Measurements from ENCODE around the gene C2CD2. TPM values are rescaled to one million over a fixed set of nuclear protein-coding genes. Genes with fewer than 3 reads are reported as not detected.

Gene C2CD2
- total RNA-seq, 4 donors from 2014 or later: 35.9 to 43.8 (median 38.9) TPM

GRCh38 chr21:41890355-41890754 lies 63.5 kb downstream of the C2CD2 start:
- H3K9me3 ChIP-seq: no peaks in the 10 kb centered on the region
- peaks cover 25% of the 10 kb centered on the region for H3K36me3 ChIP-seq
- WGBS: 61% methylated on average over 6 of the region's 6 CpGs
- H3K4me3 ChIP-seq: no peak overlapping the region
- TF ChIP-seq POLR2AphosphoS5 (IDR thresholded peaks at IDR 0.05): no peak
- no peak for DNase-seq (ENCODE audit: low spot score in 2 of 2)
- H3K27ac ChIP-seq: no peak overlapping the region
- H3K4me1 ChIP-seq: no peaks in the 10 kb centered on the region
- no peaks in the 10 kb centered on the region for H3K27me3 ChIP-seq

DNA sequence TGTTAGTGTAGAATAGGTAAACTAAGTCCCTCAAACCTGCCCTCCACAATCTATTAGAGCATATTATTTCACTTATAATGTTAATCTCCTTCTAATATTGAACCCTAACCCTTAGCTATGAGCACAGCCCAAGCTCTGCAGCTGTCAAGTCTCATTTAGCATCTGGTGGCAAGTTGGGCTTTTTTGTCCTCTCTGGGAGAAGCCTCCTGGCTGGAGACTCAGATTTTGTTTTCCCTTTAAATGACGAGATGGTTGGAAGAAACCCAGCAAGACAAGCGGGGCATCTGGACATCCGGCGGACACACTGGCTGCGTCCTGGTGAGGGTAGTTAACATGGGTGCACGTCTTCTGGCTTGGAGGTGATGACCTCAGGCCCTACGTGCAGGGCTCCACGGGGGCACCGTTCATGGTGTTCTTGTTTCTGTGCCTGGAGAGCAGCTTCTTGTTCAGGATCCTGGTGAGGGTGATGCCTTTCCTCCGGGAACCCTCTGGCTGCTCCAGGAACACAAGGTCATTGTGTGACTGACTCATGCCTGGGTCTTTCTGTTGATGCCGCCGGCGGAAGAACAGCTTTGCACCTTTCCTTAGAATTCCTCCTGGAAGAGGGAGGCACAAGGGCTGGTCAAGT lies 65.0 kb downstream of the C2CD2 start:
- TF ChIP-seq POLR2AphosphoS5 (IDR thresholded peaks at IDR 0.05) (no peak), POLR2A (IDR thresholded peaks at IDR 0.05) (no peak), EP300 (IDR thresholded peaks at IDR 0.05) (no peak)
- TF ChIP-seq, protein P1, sequence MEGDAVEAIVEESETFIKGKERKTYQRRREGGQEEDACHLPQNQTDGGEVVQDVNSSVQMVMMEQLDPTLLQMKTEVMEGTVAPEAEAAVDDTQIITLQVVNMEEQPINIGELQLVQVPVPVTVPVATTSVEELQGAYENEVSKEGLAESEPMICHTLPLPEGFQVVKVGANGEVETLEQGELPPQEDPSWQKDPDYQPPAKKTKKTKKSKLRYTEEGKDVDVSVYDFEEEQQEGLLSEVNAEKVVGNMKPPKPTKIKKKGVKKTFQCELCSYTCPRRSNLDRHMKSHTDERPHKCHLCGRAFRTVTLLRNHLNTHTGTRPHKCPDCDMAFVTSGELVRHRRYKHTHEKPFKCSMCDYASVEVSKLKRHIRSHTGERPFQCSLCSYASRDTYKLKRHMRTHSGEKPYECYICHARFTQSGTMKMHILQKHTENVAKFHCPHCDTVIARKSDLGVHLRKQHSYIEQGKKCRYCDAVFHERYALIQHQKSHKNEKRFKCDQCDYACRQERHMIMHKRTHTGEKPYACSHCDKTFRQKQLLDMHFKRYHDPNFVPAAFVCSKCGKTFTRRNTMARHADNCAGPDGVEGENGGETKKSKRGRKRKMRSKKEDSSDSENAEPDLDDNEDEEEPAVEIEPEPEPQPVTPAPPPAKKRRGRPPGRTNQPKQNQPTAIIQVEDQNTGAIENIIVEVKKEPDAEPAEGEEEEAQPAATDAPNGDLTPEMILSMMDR (IDR thresholded peaks at IDR 0.05): no peak
- H3K36me3 ChIP-seq: peaks cover 20% of the 10 kb centered on the region
- no peaks in the 10 kb centered on the region for H3K9me3 ChIP-seq
- no peak for DNase-seq (ENCODE audit: low spot score in 2 of 2)
- no peak overlapping the region for H3K4me3 ChIP-seq
- H3K27ac ChIP-seq: no peak overlapping the region
- no peaks in the 10 kb centered on the region for H3K4me1 ChIP-seq
- WGBS: 72% methylated on average over 13 of the region's 13 CpGs
- H3K27me3 ChIP-seq: no peaks in the 10 kb centered on the region

GRCh38 chr21:41887667-41888066 lies 66.2 kb downstream of the C2CD2 start:
- H3K4me3 ChIP-seq: no peak overlapping the region
- no peaks in the 10 kb centered on the region for H3K9me3 ChIP-seq
- no peaks in the 10 kb centered on the region for H3K4me1 ChIP-seq
- TF ChIP-seq POLR2A (IDR thresholded peaks at IDR 0.05): no peak
- TF ChIP-seq EP300 (IDR thresholded peaks at IDR 0.05): no peak
- H3K36me3 ChIP-seq: peaks cover 17% of the 10 kb centered on the region
- WGBS: 90% methylated on average over 5 of the region's 5 CpGs
- H3K27me3 ChIP-seq: no peaks in the 10 kb centered on the region
- H3K27ac ChIP-seq: no peak overlapping the region
- DNase-seq (ENCODE audit: low spot score in 2 of 2): no peak

- H3K36me3 ChIP-seq: peaks cover 11% of the 10 kb centered on the region
- no peak overlapping the region for H3K4me3 ChIP-seq
- no peak for DNase-seq (ENCODE audit: low spot score in 2 of 2)
- 84% methylated on average over 7 of the region's 7 CpGs for WGBS
- no peak overlapping the region for H3K27ac ChIP-seq
- H3K4me1 ChIP-seq: no peaks in the 10 kb centered on the region
- H3K9me3 ChIP-seq: no peaks in the 10 kb centered on the region
- H3K27me3 ChIP-seq: no peaks in the 10 kb centered on the region
- TF ChIP-seq POLR2A (IDR thresholded peaks at IDR 0.05) (no peak), EP300 (IDR thresholded peaks at IDR 0.05) (no peak), POLR2AphosphoS5 (IDR thresholded peaks at IDR 0.05) (no peak)
Measured at GRCh38 chr21:41886328-41886727, 67.5 kb downstream of the C2CD2 start.

DNA sequence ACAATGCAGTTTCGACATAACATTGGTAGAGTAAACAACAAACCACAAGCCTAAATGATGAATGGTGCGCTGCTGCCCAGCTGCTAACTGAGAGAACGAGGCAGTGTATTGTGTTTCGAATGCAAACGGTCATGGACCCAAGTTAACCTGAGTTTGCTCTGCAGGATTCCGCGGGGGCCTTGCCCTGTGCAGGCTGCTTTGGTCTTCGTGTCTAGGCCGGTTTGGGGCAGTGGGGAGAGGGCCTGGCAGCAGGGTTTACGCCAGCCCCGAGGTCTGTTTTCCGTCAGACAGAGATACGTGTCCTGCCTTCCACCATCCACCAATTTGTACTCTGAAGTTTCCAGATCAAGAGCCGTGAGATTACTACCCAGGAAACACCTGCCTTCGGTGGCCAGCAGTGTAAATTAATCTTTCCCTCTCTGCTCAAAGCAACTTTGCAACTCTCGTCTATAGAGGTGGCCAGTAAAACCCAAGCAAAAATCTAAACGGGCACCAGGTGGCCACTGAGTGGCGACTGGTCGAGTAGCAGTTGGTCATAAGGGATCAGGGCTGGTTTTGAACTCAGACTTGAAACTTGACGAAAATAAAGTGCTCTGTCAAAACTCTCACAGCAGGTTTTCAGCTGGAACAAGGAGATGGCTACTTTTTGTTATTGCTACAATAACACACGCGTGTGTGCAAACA lies 68.3 kb downstream of the C2CD2 start:
- 71% methylated on average over 19 of the region's 22 CpGs for WGBS
- no peaks in the 10 kb centered on the region for H3K27me3 ChIP-seq
- no peak for DNase-seq (ENCODE audit: low spot score in 2 of 2)

GRCh38 chr21:41884501-41885030 lies 69.3 kb downstream of the C2CD2 start:
- WGBS: 83% methylated on average over 12 of the region's 19 CpGs
- Histone ChIP-seq H3K36me3 (peaks cover 10% of the 10 kb centered on the region), H3K4me1 (peaks cover 7% of the 10 kb centered on the region), H3K27ac (no peak overlapping the region), H3K4me3 (no peak overlapping the region), H3K27me3 (no peaks in the 10 kb centered on the region), H3K9me3 (no peaks in the 10 kb centered on the region)
- TF ChIP-seq POLR2AphosphoS5 (IDR thresholded peaks at IDR 0.05) (no peak), EP300 (IDR thresholded peaks at IDR 0.05) (no peak), POLR2A (IDR thresholded peaks at IDR 0.05) (no peak)
- TF ChIP-seq, protein P1 (IDR thresholded peaks at IDR 0.05): no peak
- no peak for DNase-seq (ENCODE audit: low spot score in 2 of 2)

More for the DNA sequence above, 68.3 kb downstream of the C2CD2 start:
- Histone ChIP-seq H3K4me1 (no peaks in the 10 kb centered on the region), H3K36me3 (peaks cover 10% of the 10 kb centered on the region), H3K4me3 (no peak overlapping the region), H3K9me3 (no peaks in the 10 kb centered on the region), H3K27ac (no peak overlapping the region)
- TF ChIP-seq POLR2AphosphoS5 (IDR thresholded peaks at IDR 0.05): no peak
- TF ChIP-seq POLR2A (IDR thresholded peaks at IDR 0.05): no peak
- TF ChIP-seq EP300 (IDR thresholded peaks at IDR 0.05): no peak
- TF ChIP-seq, protein P1 (IDR thresholded peaks at IDR 0.05): no peak

Measured in suprapubic skin (tissue), 4 donors.